ENCODE measurements around the gene CLSTN2. TPM values are rescaled to one million over a fixed set of nuclear protein-coding genes. Genes with fewer than 3 reads are reported as not detected.

The CLSTN2 gene
- total RNA-seq, 1 experiment from 2014 or later = 0.02 TPM

DNA sequence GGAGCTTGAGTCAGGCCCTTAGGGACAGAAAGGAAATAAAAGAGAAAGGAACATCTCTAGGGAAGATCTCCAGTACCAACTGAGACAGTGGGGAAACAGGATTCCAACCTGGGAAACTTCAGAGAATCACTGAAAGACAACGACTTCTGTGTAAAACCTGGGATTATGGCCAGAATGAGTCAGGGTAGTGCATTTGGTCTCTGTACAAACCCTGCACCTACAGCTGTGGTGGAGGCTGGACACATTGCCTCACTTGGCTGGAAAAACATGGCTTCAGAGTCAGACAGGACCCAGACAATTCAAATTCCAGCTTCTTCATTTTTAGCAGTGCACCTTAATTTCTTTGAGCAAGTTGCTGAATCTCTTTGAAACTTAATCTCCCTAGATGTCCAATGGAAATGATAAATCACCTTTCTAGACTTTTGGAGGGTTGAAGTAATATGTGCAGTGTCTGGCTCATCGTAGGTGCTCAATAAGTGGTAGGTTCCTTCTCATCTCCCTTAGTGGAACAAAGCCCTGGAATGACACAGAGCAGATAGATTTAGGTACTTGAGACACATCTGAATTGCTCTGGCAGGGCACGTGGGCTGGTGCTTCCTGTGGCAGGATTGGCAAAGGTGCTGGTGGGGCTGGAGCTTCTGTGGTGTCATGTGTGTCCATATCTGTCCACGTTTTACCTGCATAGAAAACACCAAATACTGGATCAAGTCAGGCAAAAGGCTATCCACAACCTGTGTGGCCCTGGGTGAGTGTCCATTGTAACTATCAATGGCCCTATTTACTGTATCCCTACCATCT lies 6.1 kb upstream of the CLSTN2 start:
- no peak overlapping the region for H3K4me3 ChIP-seq (replicated peaks in 1 of 2; ENCODE audit: low read depth in 1 of 2, low read length in 2 of 2)
- no peaks in the 10 kb centered on the region for H3K4me1 ChIP-seq (ENCODE audit: control insufficient read depth in 1 of 2, insufficient read depth in 2 of 2, low read length in 2 of 2)
- DNase-seq (ENCODE audit: low read depth, low spot score) = no peak
- H3K9me3 ChIP-seq (ENCODE audit: control insufficient read depth in 1 of 2, insufficient read depth in 1 of 2, low read depth in 1 of 2, low read length in 2 of 2) = no peaks in the 10 kb centered on the region
- no peak overlapping the region for H3K9ac ChIP-seq (ENCODE audit: low read length)
- H3K79me2 ChIP-seq (ENCODE audit: insufficient read depth, low read length) = no peaks in the 10 kb centered on the region
- POLR2A ChIA-PET = no interaction called here
- H3K27me3 ChIP-seq (ENCODE audit: insufficient read depth, low read length) = peaks cover 44% of the 10 kb centered on the region
- TF ChIP-seq ELF1 (IDR thresholded peaks at IDR 0.05; ENCODE audit: borderline replicate concordance, low read depth) (no peak), SP1 (IDR thresholded peaks at IDR 0.05; ENCODE audit: low read depth) (no peak), EGR1 (IDR thresholded peaks at IDR 0.05; ENCODE audit: low read depth) (no peak), SIN3A (IDR thresholded peaks at IDR 0.05; ENCODE audit: low read depth) (no peak), CEBPB (IDR thresholded peaks at IDR 0.05; ENCODE audit: low read depth) (no peak), EZH2phosphoT487 (IDR thresholded peaks at IDR 0.05; ENCODE audit: borderline replicate concordance) (no peak), ZFX (IDR thresholded peaks at IDR 0.05) (no peak), EZH2 (IDR thresholded peaks at IDR 0.05) (no peak), RAD21 (IDR thresholded peaks at IDR 0.05; ENCODE audit: low read depth) (no peak), TCF7L2 (IDR thresholded peaks at IDR 0.05; ENCODE audit: borderline replicate concordance, extremely low read depth, insufficient read depth, insufficient read length) (no peak), POLR2AphosphoS5 (IDR thresholded peaks at IDR 0.05; ENCODE audit: low read depth, low read length) (no peak), FOSL1 (IDR thresholded peaks at IDR 0.05; ENCODE audit: low read depth) (no peak)
- TF ChIP-seq, protein P1, sequence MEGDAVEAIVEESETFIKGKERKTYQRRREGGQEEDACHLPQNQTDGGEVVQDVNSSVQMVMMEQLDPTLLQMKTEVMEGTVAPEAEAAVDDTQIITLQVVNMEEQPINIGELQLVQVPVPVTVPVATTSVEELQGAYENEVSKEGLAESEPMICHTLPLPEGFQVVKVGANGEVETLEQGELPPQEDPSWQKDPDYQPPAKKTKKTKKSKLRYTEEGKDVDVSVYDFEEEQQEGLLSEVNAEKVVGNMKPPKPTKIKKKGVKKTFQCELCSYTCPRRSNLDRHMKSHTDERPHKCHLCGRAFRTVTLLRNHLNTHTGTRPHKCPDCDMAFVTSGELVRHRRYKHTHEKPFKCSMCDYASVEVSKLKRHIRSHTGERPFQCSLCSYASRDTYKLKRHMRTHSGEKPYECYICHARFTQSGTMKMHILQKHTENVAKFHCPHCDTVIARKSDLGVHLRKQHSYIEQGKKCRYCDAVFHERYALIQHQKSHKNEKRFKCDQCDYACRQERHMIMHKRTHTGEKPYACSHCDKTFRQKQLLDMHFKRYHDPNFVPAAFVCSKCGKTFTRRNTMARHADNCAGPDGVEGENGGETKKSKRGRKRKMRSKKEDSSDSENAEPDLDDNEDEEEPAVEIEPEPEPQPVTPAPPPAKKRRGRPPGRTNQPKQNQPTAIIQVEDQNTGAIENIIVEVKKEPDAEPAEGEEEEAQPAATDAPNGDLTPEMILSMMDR (IDR thresholded peaks at IDR 0.05 in 2 of 3, conservative IDR thresholded peaks at IDR 0.05 in 1 of 3; ENCODE audit: borderline replicate concordance in 1 of 3, insufficient read depth in 1 of 3, low read depth in 2 of 3, low read length in 2 of 3) = no peak
- TF ChIP-seq, protein P2, sequence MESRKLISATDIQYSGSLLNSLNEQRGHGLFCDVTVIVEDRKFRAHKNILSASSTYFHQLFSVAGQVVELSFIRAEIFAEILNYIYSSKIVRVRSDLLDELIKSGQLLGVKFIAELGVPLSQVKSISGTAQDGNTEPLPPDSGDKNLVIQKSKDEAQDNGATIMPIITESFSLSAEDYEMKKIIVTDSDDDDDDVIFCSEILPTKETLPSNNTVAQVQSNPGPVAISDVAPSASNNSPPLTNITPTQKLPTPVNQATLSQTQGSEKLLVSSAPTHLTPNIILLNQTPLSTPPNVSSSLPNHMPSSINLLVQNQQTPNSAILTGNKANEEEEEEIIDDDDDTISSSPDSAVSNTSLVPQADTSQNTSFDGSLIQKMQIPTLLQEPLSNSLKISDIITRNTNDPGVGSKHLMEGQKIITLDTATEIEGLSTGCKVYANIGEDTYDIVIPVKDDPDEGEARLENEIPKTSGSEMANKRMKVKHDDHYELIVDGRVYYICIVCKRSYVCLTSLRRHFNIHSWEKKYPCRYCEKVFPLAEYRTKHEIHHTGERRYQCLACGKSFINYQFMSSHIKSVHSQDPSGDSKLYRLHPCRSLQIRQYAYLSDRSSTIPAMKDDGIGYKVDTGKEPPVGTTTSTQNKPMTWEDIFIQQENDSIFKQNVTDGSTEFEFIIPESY (IDR thresholded peaks at IDR 0.05; ENCODE audit: extremely low read depth, insufficient replicate concordance, low read length) = no peak
- no peak for ATAC-seq
- H3K27ac ChIP-seq (ENCODE audit: low read depth, low read length) = no peak overlapping the region
- CTCF ChIA-PET = interaction anchor here (1.0 kb wide), 1 partner anchor 9 kb away, joined by 5 read pairs; no protein-coding TSS in a partner anchor
- RAD21 ChIA-PET (ENCODE audit: low non-redundant PET in 1 of 2, low total read pairs in 2 of 2, uncharacterized antibody in 2 of 2, unreplicated experiment in 2 of 2) = no interaction called here
- no peaks in the 10 kb centered on the region for H3K9me2 ChIP-seq (ENCODE audit: insufficient read depth)
- H2AFZ ChIP-seq (ENCODE audit: low read depth, low read length, poor library complexity, severe bottlenecking) = no peak overlapping the region
- no peak overlapping the region for H3K4me2 ChIP-seq (ENCODE audit: low read length)
- BruUV-seq (replicated peaks) = no TSS peak
- intact Hi-C loops (cut with micrococcal nuclease) = no loop called here
- no peaks in the 10 kb centered on the region for H3K36me3 ChIP-seq (ENCODE audit: control insufficient read depth in 1 of 2, insufficient read depth in 2 of 2, low read length in 2 of 2)
- no peaks in the 10 kb centered on the region; the same call in 1 of the 2 replicates for H4K20me1 ChIP-seq (ENCODE audit: insufficient read depth)

Measured in HCT116 (cell line).